HK-2 (cell line): Measurements from ENCODE around the gene LAIR1.
A peak's percentile ranks its signal among the peaks of the same experiment; 100 is the strongest.
"Not testable (repeated sequence)": the region's sequence is repeated elsewhere in the genome, so short reads cannot be mapped to it uniquely, and the experiment has no call there.

Source experiments
- DNase-seq: peaks from one replicate; pipeline ENCODE4 v3.0.0-alpha.2; 2018; ENCODE audit not compliant: unreplicated experiment

The LAIR1 gene, protein sequence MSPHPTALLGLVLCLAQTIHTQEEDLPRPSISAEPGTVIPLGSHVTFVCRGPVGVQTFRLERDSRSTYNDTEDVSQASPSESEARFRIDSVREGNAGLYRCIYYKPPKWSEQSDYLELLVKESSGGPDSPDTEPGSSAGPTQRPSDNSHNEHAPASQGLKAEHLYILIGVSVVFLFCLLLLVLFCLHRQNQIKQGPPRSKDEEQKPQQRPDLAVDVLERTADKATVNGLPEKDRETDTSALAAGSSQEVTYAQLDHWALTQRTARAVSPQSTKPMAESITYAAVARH

DNA sequence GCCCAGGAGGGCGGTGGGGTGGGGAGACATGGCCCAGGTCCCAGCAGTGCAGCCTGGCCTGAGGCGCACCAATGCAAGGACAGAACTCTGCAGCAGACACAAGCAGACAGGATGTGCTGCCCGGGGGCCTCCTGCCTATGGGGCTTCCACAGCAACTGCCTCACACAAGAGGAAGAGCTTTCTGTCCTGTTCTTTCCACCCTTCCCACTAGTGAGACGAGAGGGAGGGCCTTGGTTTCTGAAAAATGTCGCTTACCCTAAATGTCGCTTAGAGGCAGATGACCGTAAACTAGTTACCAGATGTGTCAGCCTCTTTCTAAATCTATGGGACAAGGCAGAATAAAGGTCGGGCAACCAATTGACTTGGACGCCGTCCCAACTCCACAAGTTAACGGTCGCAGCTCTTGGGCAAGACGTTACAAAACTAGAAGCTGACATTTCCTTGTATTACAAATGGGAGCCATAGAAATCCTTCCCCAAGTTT lies at the start of gene LAIR1:
TSS of gene LAIR1 (minus strand) at position 157 of the 483 bp plus-strand sequence. CDS start at position 30, 127 bp downstream.
- no peak for DNase-seq

- DNase-seq, result no peak
Measured at GRCh38 chr19:54414156-54414555, 49.4 kb upstream of the LAIR1 start.

GRCh38 chr19:54412877-54413276 lies 48.1 kb upstream of the LAIR1 start:
- no peak for DNase-seq

- no peak for DNase-seq
Measured at GRCh38 chr19:54411033-54411432, 46.3 kb upstream of the LAIR1 start.

GRCh38 chr19:54408456-54409026 lies 43.8 kb upstream of the LAIR1 start:
- DNase-seq, result no peak

DNA sequence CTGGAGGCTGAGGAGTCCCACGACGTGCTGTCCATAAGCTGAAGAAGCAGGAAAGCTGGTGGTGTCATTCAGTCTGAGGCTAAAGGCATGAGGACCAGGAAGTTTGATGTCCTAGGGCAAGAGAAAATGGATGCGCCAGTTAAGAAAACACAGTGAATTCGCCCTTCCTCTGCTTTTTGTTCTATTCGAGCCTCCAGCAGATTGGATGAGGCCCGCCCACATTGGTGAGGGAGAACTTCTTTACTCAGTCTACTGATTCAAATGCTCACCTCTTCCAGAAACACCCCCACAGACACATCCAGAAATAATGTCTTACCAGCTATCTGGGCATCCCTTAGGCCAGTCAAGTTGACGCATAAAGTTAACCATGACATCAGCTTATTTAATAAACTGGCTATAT lies 43.0 kb upstream of the LAIR1 start:
- no peak for DNase-seq

DNA sequence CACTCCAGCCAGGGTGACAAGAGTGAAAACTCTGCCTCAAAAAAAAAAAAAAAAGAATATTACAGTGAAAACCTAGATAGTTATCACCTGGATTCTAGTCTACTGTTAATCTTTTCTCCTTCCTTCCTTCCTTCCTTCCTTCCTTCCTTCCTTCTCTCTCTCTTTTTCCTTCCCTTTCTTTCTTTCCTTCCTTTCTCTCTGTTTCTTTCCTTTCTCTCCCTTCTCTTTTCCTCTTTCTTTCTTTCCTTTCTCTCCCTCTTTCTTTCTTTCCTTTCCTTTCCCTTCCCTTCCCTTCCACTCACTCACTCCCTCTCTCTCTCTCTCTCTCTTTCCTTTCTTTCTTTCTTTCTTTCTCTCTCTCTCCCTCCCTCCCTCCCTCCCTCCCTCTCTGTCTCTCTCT lies 40.9 kb upstream of the LAIR1 start:
- no peak for DNase-seq

DNA sequence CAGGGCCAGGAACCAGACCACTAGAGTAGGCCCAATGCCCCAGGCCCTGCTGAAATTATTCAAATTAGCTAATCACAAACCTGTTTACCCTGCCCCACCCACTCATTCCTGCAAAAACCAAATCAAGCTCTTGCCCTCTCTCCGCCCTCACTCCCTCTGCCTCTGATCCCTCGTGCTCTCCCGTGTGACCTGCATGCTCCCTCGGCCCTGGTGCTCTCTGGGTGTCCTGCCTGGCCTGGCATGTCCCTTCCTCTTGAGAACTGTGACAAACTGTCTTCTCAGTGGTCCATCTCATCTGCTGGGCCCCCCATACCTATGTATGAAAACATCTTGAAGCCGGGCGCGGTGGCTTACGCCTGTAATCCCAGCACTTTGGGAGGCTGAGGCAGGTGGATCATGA lies 38.3 kb upstream of the LAIR1 start:
- DNase-seq, result no peak

- no peak for DNase-seq
Measured at GRCh38 chr19:54400913-54401312, 36.2 kb upstream of the LAIR1 start.

GRCh38 chr19:54399189-54399588 lies 34.5 kb upstream of the LAIR1 start:
- DNase-seq, result no peak

DNA sequence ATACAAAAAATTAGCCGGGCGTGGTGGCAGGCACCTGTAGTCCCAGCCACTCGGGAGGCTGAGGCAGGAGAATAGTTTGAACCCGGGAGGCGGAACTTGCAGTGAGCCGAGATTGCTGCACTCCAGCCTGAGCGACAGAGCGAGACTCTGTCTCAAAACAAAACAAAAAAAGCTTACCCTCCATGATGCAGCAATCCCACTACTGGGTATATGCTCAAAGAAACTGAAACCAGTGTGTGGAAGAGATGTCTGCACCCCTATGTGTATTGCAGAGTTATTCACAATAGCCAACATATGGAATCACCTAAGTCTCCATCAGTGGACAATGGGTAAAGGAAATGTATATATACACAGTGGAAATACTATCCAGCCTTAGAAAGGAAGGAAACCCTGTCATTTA lies 31.0 kb upstream of the LAIR1 start:
- DNase-seq, result no peak

DNA sequence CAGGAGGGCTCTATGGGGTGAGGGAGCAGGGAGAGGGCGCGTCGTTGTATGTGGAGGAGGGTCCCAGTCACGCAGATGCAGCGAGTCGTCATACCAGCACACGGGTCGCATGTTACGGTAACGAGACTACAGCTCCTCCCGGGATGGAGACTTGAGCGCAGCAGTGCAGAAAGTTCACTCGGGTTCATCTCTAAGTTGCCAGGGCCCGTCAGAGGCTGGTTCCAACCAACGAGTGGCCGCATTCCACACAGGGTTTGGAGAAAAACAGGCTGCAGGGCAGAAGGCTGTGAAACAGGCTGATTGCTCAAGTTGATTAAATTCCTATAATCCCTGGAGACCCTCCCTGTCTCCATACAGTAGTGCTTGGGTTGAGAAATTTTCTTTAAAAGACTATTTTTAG lies 28.6 kb upstream of the LAIR1 start:
- no peak for DNase-seq

GRCh38 chr19:54392105-54392504 lies 27.4 kb upstream of the LAIR1 start:
- no peak for DNase-seq

DNA sequence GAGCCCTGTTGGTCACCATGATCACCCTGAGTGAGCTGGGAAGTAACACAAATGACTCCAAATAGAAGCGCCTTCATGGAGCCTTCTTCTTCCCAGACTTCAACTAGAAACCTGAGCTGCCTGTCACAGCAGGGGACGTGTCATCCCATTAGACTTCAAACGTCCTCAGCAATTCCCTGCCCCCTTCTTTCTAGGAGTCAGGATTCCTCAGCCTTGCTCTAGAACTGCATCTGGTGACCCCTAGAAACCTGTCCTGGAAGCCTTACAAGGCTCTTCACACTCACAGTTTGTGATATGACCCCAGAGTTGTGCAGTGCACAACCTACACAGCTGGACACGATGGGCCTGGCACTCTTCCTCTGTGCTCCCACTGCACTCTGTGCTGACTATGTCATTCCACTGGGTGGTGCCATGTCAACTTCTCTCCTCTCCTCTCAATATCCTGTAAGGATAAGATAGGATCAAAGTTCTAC lies 26.9 kb upstream of the LAIR1 start:
- no peak for DNase-seq

GRCh38 chr19:54390942-54391577 lies 26.3 kb upstream of the LAIR1 start:
- peak; percentile 33 for DNase-seq

DNA sequence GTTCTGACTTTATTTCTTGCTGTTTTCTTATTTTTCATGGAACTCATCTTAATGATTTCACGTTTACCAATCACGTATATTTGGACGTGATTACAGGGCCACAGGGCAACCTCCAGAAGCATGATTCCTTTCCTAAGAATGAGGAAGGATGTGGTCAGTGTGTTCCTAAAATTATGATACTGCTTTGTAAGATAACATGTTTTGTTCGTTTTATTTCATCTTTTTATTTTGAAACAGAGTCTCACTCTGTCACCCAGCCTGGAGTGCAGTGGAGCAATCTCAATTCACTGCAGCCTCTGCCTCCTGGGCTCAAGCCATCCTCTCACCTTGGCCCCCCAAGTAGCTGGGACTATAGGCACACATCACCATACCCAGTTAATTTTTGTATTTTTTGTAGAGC lies 24.8 kb upstream of the LAIR1 start:
- no peak for DNase-seq

DNA sequence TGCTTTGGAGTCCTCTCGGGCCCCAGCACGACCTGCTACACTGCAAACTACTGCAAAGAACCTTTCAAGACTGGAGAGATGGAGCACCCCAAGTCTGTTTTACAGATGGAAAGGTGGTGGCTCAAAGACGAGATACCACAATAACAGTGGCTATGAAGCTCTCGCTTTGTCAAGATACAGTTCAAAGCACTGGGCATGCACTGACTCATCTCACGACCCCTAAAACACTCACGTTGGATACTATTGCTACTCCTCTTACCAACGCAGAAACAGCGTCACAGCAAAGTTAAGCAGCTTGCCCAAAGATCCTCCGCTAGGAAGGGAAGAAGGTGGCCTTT lies 24.0 kb upstream of the LAIR1 start:
- DNase-seq, result no peak

GRCh38 chr19:54387991-54388801 lies 23.5 kb upstream of the LAIR1 start:
- DNase-seq, result no peak

DNA sequence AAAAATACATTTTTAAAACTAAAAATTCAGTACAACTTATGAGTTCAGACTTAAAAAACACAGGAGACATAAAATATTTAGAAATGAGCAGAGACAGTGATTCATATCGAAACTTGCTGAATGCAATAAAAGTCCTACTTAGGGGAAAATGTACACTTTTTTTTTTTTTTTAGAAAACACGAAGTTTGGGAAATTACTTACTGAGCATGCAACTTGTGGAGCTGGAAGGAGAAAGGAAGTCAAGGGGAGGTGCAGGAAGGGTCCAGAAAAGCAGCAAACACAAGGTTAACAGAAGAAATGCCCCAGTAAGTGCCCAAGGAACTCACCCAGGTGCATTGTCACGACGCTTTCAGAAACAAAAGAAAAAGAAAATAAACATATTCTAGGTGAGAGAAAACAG lies 18.6 kb upstream of the LAIR1 start:
- DNase-seq, result no peak

- DNase-seq, result not testable (repeated sequence)
Measured at GRCh38 chr19:54382041-54382440, 17.3 kb upstream of the LAIR1 start.

DNA sequence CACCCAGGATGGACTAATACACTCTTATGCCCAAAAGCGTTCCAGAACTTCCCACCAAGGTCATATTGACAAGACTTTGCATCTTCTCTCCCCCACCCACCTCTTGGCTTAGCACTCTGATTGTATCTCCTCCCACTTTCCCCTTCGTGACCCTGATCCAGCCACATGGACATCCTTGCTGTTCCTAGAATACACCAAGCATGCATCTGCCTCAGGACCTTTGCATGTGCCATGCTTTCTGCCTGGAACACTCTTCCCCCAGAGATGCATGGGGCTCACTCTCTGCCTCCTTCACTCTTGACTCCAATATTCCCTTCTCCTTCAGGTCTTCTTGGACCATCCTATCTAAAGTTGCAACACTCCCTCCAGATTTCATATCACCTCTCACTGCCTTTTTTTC lies 16.2 kb upstream of the LAIR1 start:
- no peak for DNase-seq

GRCh38 chr19:54379187-54379678 lies 14.5 kb upstream of the LAIR1 start:
- no peak for DNase-seq
